ENCODE data around the gene LSM3. TPM values are rescaled to one million over a fixed set of nuclear protein-coding genes. Genes with fewer than 3 reads are reported as not detected.

The LSM3 gene
- total RNA-seq, 1 donor from 2014 or later: 10.0 TPM

GRCh38 chr3:14152233-14152962, 26.2 kb upstream of the LSM3 start:
- H3K27ac Mint-ChIP-seq (ENCODE audit: unreplicated experiment): no peak overlapping the region

GRCh38 chr3:14152963-14153355, 25.7 kb upstream of the LSM3 start:
- H3K4me3 Mint-ChIP-seq (ENCODE audit: unreplicated experiment): no peak overlapping the region
- no peaks in the 10 kb centered on the region for H3K4me1 Mint-ChIP-seq (ENCODE audit: unreplicated experiment)
- no peaks in the 10 kb centered on the region for H3K27me3 Mint-ChIP-seq (ENCODE audit: unreplicated experiment)
- TF ChIP-seq CTCF (IDR thresholded peaks at IDR 0.05): no peak
- no peak overlapping the region for H3K27ac Mint-ChIP-seq (ENCODE audit: unreplicated experiment)
- H3K36me3 Mint-ChIP-seq (ENCODE audit: unreplicated experiment): peaks cover 35% of the 10 kb centered on the region
- DNase-seq (ENCODE audit: extremely low spot score, unreplicated experiment): no peak
- no peaks in the 10 kb centered on the region for H3K9me3 Mint-ChIP-seq (ENCODE audit: unreplicated experiment)

More at GRCh38 chr3:14152233-14152962, 26.2 kb upstream of the LSM3 start:
- Mint-ChIP-seq H3K36me3 (ENCODE audit: unreplicated experiment) (peaks cover 31% of the 10 kb centered on the region), H3K27me3 (ENCODE audit: unreplicated experiment) (no peaks in the 10 kb centered on the region), H3K9me3 (ENCODE audit: unreplicated experiment) (no peaks in the 10 kb centered on the region), H3K4me3 (ENCODE audit: unreplicated experiment) (no peak overlapping the region), H3K4me1 (ENCODE audit: unreplicated experiment) (no peaks in the 10 kb centered on the region)
- peak; percentile 19 for TF ChIP-seq CTCF (IDR thresholded peaks at IDR 0.05)
- no peak for DNase-seq (ENCODE audit: extremely low spot score, unreplicated experiment)

GRCh38 chr3:14153663-14154062, 25.0 kb upstream of the LSM3 start:
- H3K9me3 Mint-ChIP-seq (ENCODE audit: unreplicated experiment): no peaks in the 10 kb centered on the region
- TF ChIP-seq CTCF (IDR thresholded peaks at IDR 0.05): no peak
- no peak overlapping the region for H3K4me3 Mint-ChIP-seq (ENCODE audit: unreplicated experiment)
- H3K27me3 Mint-ChIP-seq (ENCODE audit: unreplicated experiment): no peaks in the 10 kb centered on the region
- DNase-seq (ENCODE audit: extremely low spot score, unreplicated experiment): no peak
- H3K27ac Mint-ChIP-seq (ENCODE audit: unreplicated experiment): no peak overlapping the region
- peaks cover 42% of the 10 kb centered on the region for H3K36me3 Mint-ChIP-seq (ENCODE audit: unreplicated experiment)
- H3K4me1 Mint-ChIP-seq (ENCODE audit: unreplicated experiment): no peaks in the 10 kb centered on the region

- Mint-ChIP-seq H3K27me3 (ENCODE audit: unreplicated experiment) (no peaks in the 10 kb centered on the region), H3K4me1 (ENCODE audit: unreplicated experiment) (no peaks in the 10 kb centered on the region), H3K4me3 (ENCODE audit: unreplicated experiment) (no peak overlapping the region), H3K27ac (ENCODE audit: unreplicated experiment) (no peak overlapping the region), H3K36me3 (ENCODE audit: unreplicated experiment) (peaks cover 45% of the 10 kb centered on the region), H3K9me3 (ENCODE audit: unreplicated experiment) (no peaks in the 10 kb centered on the region)
- no peak for DNase-seq (ENCODE audit: extremely low spot score, unreplicated experiment)
- TF ChIP-seq CTCF (IDR thresholded peaks at IDR 0.05): no peak
Observed at GRCh38 chr3:14154276-14154675, 24.3 kb upstream of the LSM3 start.

- H3K36me3 Mint-ChIP-seq (ENCODE audit: unreplicated experiment): peaks cover 50% of the 10 kb centered on the region
- peak overlapping the region; percentile 68 for H3K27ac Mint-ChIP-seq (ENCODE audit: unreplicated experiment)
- no peak for TF ChIP-seq CTCF (IDR thresholded peaks at IDR 0.05)
- H3K9me3 Mint-ChIP-seq (ENCODE audit: unreplicated experiment): no peaks in the 10 kb centered on the region
- no peaks in the 10 kb centered on the region for H3K4me1 Mint-ChIP-seq (ENCODE audit: unreplicated experiment)
- no peak for DNase-seq (ENCODE audit: extremely low spot score, unreplicated experiment)
- H3K27me3 Mint-ChIP-seq (ENCODE audit: unreplicated experiment): no peaks in the 10 kb centered on the region
- H3K4me3 Mint-ChIP-seq (ENCODE audit: unreplicated experiment): no peak overlapping the region
Observed at GRCh38 chr3:14154895-14155440, 23.6 kb upstream of the LSM3 start.

Measured in osteocyte (in vitro differentiated cells).